Gastroesophageal sphincter (tissue), 3 donors: ENCODE data around the gene DUS4L.

Source experiments
- EP300 ChIP-seq: sonication (generic); formaldehyde crosslinking; IDR thresholded peaks from one replicate; pipeline ENCODE4 v1.6.1; 2017; ENCODE audit warnings: antibody characterized with exemption, mild to moderate bottlenecking
- TF ChIP-seq, protein P1 (sequence below), 4 experiments: fragments of 200-600 bp in 2 of 4; fragments of 450-650 bp in 2 of 4; sonication (generic) in 1 of 4; IDR thresholded peaks; one replicate each; pipeline ENCODE4 v1.5.1; 2017 to 2019; ENCODE audit warnings: antibody characterized with exemption in 4 of 4, mild to moderate bottlenecking in 2 of 4, moderate library complexity in 2 of 4

DNA sequence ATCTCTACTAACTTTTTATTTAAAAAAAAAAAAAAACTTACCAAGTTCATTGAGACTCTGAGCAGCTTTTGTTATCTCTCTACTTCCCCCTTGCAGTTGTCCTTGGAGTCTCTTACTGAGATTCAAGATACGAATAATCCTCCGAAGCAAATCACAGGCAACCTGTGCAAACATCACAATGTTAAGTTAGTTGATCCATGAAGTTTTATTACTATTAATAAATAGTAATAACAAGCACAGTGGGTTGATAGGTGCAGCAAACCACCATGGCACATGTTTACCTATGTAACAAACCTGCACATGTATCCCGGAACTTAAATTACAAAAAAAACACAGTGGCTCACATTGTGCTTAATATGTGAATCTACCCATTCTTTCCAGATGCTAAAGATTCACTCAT is 36.6 kb upstream of the DUS4L start:
- TF ChIP-seq, protein P1, sequence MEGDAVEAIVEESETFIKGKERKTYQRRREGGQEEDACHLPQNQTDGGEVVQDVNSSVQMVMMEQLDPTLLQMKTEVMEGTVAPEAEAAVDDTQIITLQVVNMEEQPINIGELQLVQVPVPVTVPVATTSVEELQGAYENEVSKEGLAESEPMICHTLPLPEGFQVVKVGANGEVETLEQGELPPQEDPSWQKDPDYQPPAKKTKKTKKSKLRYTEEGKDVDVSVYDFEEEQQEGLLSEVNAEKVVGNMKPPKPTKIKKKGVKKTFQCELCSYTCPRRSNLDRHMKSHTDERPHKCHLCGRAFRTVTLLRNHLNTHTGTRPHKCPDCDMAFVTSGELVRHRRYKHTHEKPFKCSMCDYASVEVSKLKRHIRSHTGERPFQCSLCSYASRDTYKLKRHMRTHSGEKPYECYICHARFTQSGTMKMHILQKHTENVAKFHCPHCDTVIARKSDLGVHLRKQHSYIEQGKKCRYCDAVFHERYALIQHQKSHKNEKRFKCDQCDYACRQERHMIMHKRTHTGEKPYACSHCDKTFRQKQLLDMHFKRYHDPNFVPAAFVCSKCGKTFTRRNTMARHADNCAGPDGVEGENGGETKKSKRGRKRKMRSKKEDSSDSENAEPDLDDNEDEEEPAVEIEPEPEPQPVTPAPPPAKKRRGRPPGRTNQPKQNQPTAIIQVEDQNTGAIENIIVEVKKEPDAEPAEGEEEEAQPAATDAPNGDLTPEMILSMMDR (IDR thresholded peaks at IDR 0.05): no peak
- no peak for TF ChIP-seq EP300
